COLO829 (cell line): ENCODE measurements around the gene STX8.

ENCODE experiments used
- DNase-seq: peaks from one replicate; pipeline ENCODE4 v3.0.0; 2012; ENCODE audit warnings: low spot score

The STX8 gene

DNA sequence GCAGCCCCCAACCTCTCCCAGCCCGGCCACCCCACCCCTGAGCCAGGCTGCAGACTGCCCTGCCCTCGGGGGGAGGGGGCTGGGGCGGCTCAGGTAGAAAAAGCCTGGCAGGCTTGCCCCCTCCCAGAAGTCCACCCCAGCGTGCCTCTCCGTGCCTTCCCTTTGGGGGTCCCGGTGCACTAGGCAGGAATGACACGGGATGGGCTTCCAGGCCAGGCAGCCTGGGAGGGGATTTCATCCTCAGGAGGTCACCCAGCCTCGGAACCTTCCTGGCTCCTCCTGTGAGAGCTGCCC is 369.3 kb downstream of the STX8 start:
- no peak for DNase-seq

- DNase-seq = no peak
Measured at GRCh38 chr17:9205520-9206409, 369.9 kb downstream of the STX8 start.

- DNase-seq = no peak
Measured at GRCh38 chr17:9204637-9205329, 370.8 kb downstream of the STX8 start.

- no peak for DNase-seq
Measured at GRCh38 chr17:9203771-9204425, 371.7 kb downstream of the STX8 start.

- no peak for DNase-seq
Measured at GRCh38 chr17:9202532-9202931, 373.1 kb downstream of the STX8 start.

- DNase-seq = no peak
Measured at GRCh38 chr17:9200699-9201359, 374.8 kb downstream of the STX8 start.
